HG02870 (cell line): Measurements from ENCODE around the gene TMEM109.
A peak's percentile ranks its signal among the peaks of the same experiment; 100 is the strongest.
"Not testable (repeated sequence)": the region's sequence is repeated elsewhere in the genome, so short reads cannot be mapped to it uniquely, and the experiment has no call there.

Experiments
- ATAC-seq: cut with Tn5 transposase; IDR thresholded peaks from one replicate; pipeline ENCODE4 v1.9.1; 2021; ENCODE audit warnings: mild to moderate bottlenecking, moderate library complexity; ENCODE audit not compliant: unreplicated experiment

TMEM109 gene

GRCh38 chr11:60909680-60910280 is 4.2 kb upstream of the TMEM109 start:
- ATAC-seq = not testable (repeated sequence)

- peak; percentile 32 for ATAC-seq
These were observed 3.7 kb upstream of the TMEM109 start for GRCh38 chr11:60910281-60910687.

GRCh38 chr11:60910711-60911380 is 3.1 kb upstream of the TMEM109 start:
- ATAC-seq = no peak

- no peak for ATAC-seq
These were observed 1.6 kb upstream of the TMEM109 start for GRCh38 chr11:60912223-60912850.

GRCh38 chr11:60912851-60913528 is 968 bp upstream of the TMEM109 start:
- no peak for ATAC-seq

- ATAC-seq = no peak
These were observed 782 bp downstream of the TMEM109 start for GRCh38 chr11:60914633-60915247.

- no peak for ATAC-seq
These were observed 1.4 kb downstream of the TMEM109 start for GRCh38 chr11:60915248-60915914.

- no peak for ATAC-seq
These were observed 2.8 kb downstream of the TMEM109 start for GRCh38 chr11:60916669-60917206.

- ATAC-seq = no peak
These were observed 3.3 kb downstream of the TMEM109 start for GRCh38 chr11:60917267-60917666.

- no peak for ATAC-seq
These were observed 4.4 kb downstream of the TMEM109 start for GRCh38 chr11:60918251-60918938.

- no peak for ATAC-seq
These were observed 4.9 kb downstream of the TMEM109 start for GRCh38 chr11:60918939-60919265.

GRCh38 chr11:60919320-60919719 is 5.4 kb downstream of the TMEM109 start:
- ATAC-seq = no peak

- ATAC-seq = no peak
These were observed 6.0 kb downstream of the TMEM109 start for GRCh38 chr11:60919956-60920355.

- ATAC-seq = no peak
These were observed 7.3 kb downstream of the TMEM109 start for GRCh38 chr11:60921259-60921658.

GRCh38 chr11:60921777-60922335 is 7.9 kb downstream of the TMEM109 start:
- no peak for ATAC-seq

GRCh38 chr11:60922906-60923305 is 8.9 kb downstream of the TMEM109 start:
- ATAC-seq = no peak

GRCh38 chr11:60923326-60923725 is 9.4 kb downstream of the TMEM109 start:
- no peak for ATAC-seq

GRCh38 chr11:60923800-60924109 is 9.8 kb downstream of the TMEM109 start:
- ATAC-seq = no peak

- ATAC-seq = peak; percentile 60
These were observed 10.3 kb downstream of the TMEM109 start, which contains the start of gene TMEM132A for GRCh38 chr11:60924110-60924905. TSS of gene TMEM132A (plus strand) at chr11:60924460. CDS start at chr11:60924634, 174 bp downstream.
